Neural progenitor cell (in vitro differentiated cells): ENCODE measurements around the gene FAM193A.

Experiments used
- EZH2 ChIP-seq: fragments of 200-600 bp; sonication (generic); IDR thresholded peaks from 2 replicates; pipeline ENCODE4 v1.6.1; 2017; ENCODE audit warnings: antibody characterized with exemption, mild to moderate bottlenecking, moderate library complexity
- EZH2phosphoT487 ChIP-seq: fragments of 200-600 bp; sonication (generic); IDR thresholded peaks from 2 replicates; pipeline ENCODE4 v1.6.1; 2017; ENCODE audit warnings: antibody characterized with exemption
- TF ChIP-seq, protein P1 (sequence below): fragments of 200-600 bp; sonication (generic); IDR thresholded peaks from 2 replicates; pipeline ENCODE4 v1.5.1; 2017; ENCODE audit warnings: antibody characterized with exemption, mild to moderate bottlenecking

GRCh38 chr4:2691313-2691712 lies 154.9 kb downstream of the FAM193A start:
- TF ChIP-seq, protein P1, sequence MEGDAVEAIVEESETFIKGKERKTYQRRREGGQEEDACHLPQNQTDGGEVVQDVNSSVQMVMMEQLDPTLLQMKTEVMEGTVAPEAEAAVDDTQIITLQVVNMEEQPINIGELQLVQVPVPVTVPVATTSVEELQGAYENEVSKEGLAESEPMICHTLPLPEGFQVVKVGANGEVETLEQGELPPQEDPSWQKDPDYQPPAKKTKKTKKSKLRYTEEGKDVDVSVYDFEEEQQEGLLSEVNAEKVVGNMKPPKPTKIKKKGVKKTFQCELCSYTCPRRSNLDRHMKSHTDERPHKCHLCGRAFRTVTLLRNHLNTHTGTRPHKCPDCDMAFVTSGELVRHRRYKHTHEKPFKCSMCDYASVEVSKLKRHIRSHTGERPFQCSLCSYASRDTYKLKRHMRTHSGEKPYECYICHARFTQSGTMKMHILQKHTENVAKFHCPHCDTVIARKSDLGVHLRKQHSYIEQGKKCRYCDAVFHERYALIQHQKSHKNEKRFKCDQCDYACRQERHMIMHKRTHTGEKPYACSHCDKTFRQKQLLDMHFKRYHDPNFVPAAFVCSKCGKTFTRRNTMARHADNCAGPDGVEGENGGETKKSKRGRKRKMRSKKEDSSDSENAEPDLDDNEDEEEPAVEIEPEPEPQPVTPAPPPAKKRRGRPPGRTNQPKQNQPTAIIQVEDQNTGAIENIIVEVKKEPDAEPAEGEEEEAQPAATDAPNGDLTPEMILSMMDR, result no peak
- no peak for TF ChIP-seq EZH2
- TF ChIP-seq EZH2phosphoT487, result no peak
